Adrenal gland (tissue), 12 donors: ENCODE data around the gene MAGEB3. TPM values are rescaled to one million over a fixed set of nuclear protein-coding genes. Genes with fewer than 3 reads are reported as not detected.

Source experiments
- DNase-seq, 7 donors: peaks; one replicate each; pipeline ENCODE4 v3.0.0-alpha.2; 2019 to 2020
- H3K27ac ChIP-seq, 5 donors: fragments of 200-600 bp; sonication (generic) in 4 of 5; 1 replicate in 3 of 5; 2 replicates in 2 of 5; pipeline versions ENCODE4 v1.5.1 to v1.8.0; 2016 to 2020; ENCODE audit warnings: mild to moderate bottlenecking in 1 of 5
- H3K27me3 ChIP-seq: fragments of 200-600 bp; 2 replicates; pipeline ENCODE4 v1.8.0; 2021
- H3K36me3 ChIP-seq, 2 donors: fragments of 200-600 bp; replicated peaks in 1 of 2; 1 replicate in 1 of 2; 2 replicates in 1 of 2; pipeline versions ENCODE4 v1.5.1 to v1.8.0; 2018 to 2022
- H3K4me1 ChIP-seq, 2 donors: fragments of 200-600 bp; replicated peaks in 1 of 2; 1 replicate in 1 of 2; 2 replicates in 1 of 2; pipeline versions ENCODE4 v1.5.1 to v1.8.0; 2018 to 2021
- H3K4me3 ChIP-seq, 4 donors: fragments of 200-600 bp; sonication (generic) in 3 of 4; one replicate each; pipeline ENCODE4 v1.5.1; 2016 to 2018
- H3K9me3 ChIP-seq, 3 donors: fragments of 200-600 bp; sonication (generic) in 1 of 3; replicated peaks in 1 of 3; 1 replicate in 2 of 3; 2 replicates in 1 of 3; pipeline versions ENCODE4 v1.5.1 to v1.8.0; 2016 to 2021
- POLR2A ChIP-seq, 2 donors: fragments of 450-650 bp; IDR thresholded peaks; one replicate each; pipeline ENCODE4 v1.6.1; 2017; ENCODE audit warnings: antibody characterized with exemption in 2 of 2, mild to moderate bottlenecking in 2 of 2, moderate library complexity in 1 of 2
- WGBS, 4 donors: extraction: QIAGEN DNeasy Blood & Tissue Kit in 2 of 4; methylation state at CpG; one replicate each; pipeline versions ENCODE4 v1.1.5 to v1.1.7; 2013 to 2017; 5-methylcytosine and 5-hydroxymethylcytosine counted together
- intact Hi-C, 2 donors: fragments of 100-400 bp; cut with DNase I; formaldehyde crosslinking; loops; one replicate each; pipeline versions ENCODE4 v1.14.1 to v1.15.0; 2022 to 2023
- polyA plus RNA-seq, 3 donors: library from polyadenylated mRNA; stranded (reverse); fragments of 200-250 nt in 2 of 3; fragments of 350-450 nt in 1 of 3; fragmentation: Illumina TruSeq in 1 of 3; extraction: RNeasy Lipid Tissue Mini Kit (QIAGEN cat#74804) in 1 of 3; gene quantifications; one replicate each; pipeline ENCODE4 v1.2.3, GENCODE V29; 2013 to 2014
- total RNA-seq, 9 donors: library from RNA; depleted of rRNA in 4 of 9; stranded (reverse); fragments of >200 nt in 4 of 9; fragments of 120-200 nt in 1 of 9; fragmentation: NEBNext Ultra II Directional in 1 of 9; extraction: Animal tissue kit (Norgen Biotek cat#: 25700) in 1 of 9; gene quantifications; one replicate each; pipeline versions ENCODE4 v1.1.0 to v1.2.4, GENCODE V29; 2013 to 2023
- TF ChIP-seq, protein P1 (sequence below), 6 experiments: fragments of 450-650 bp in 4 of 6; fragments of 200-600 bp in 2 of 6; sonication (generic) in 1 of 6; IDR thresholded peaks; 1 replicate in 5 of 6; 2 replicates in 1 of 6; pipeline versions ENCODE4 v1.5.1 to v1.8.0; 2016 to 2021; ENCODE audit warnings: antibody characterized with exemption in 6 of 6, mild to moderate bottlenecking in 2 of 6, moderate library complexity in 1 of 6
- donor health status: healthy with polysubstance abuse.
- donor health status: Bipolar disorder and iron deficiency.
- donor health status: DM: yes; HTN: yes; CAD: no.
- donor health status: DM: no; HTN: no; CAD: no.
- donor health status: DM: no; HTN: no; CAD: no.
- donor health status: DM: yes; HTN: yes; CAD: no.

MAGEB3 gene
- total and polyA plus RNA-seq, 12 donors = 0.03 to 0.71 TPM; not detected in 10

DNA sequence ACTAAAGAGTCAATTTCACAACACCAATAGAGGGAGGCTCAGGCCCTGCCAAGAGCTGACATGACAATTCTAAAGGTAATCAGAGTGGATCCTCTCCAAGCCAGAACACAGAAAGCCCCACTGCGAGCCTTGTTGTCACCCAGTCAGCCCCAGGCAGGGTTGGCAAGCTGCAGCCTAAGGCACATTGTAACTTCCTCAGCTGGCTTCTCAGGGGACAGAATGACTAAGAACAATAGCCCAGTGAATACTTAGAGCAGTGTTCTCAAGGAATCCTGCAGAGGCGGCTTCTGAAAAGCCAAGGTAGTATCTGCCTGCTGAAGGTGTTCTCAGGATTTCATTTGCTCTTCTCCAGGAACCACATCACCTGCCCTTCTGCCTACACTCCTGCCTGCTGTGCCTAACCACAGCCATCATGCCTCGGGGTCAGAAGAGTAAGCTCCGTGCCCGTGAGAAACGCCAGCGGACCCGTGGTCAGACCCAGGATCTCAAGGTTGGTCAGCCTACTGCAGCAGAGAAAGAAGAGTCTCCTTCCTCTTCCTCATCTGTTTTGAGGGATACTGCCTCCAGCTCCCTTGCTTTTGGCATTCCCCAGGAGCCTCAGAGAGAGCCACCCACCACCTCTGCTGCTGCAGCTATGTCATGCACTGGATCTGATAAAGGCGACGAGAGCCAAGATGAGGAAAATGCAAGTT, 11.4 kb downstream of the MAGEB3 start, which contains the start of gene MAGEB4:
TSS of gene MAGEB4 (plus strand) at position 277 of the 692 bp plus-strand sequence. CDS start at position 413, 136 bp downstream.
- Histone ChIP-seq H3K4me1 (no peaks in the 10 kb centered on the region), H3K36me3 (no peaks in the 10 kb centered on the region), H3K4me3 (no peak within 1 kb of the TSS), H3K27me3 (no peaks in the 10 kb centered on the region), H3K9me3 (no peaks in the 10 kb centered on the region), H3K27ac (no peak within 1 kb of the TSS)
- TF ChIP-seq POLR2A (IDR thresholded peaks at IDR 0.05) = no peak
- TF ChIP-seq, protein P1, sequence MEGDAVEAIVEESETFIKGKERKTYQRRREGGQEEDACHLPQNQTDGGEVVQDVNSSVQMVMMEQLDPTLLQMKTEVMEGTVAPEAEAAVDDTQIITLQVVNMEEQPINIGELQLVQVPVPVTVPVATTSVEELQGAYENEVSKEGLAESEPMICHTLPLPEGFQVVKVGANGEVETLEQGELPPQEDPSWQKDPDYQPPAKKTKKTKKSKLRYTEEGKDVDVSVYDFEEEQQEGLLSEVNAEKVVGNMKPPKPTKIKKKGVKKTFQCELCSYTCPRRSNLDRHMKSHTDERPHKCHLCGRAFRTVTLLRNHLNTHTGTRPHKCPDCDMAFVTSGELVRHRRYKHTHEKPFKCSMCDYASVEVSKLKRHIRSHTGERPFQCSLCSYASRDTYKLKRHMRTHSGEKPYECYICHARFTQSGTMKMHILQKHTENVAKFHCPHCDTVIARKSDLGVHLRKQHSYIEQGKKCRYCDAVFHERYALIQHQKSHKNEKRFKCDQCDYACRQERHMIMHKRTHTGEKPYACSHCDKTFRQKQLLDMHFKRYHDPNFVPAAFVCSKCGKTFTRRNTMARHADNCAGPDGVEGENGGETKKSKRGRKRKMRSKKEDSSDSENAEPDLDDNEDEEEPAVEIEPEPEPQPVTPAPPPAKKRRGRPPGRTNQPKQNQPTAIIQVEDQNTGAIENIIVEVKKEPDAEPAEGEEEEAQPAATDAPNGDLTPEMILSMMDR (IDR thresholded peaks at IDR 0.05) = no peak
- WGBS, 4 donors = 78 to 95% (median 83%) methylated on average over 1 to 10 of the region's 10 CpGs
- intact Hi-C loops = no loop called here
- no peak for DNase-seq

DNA sequence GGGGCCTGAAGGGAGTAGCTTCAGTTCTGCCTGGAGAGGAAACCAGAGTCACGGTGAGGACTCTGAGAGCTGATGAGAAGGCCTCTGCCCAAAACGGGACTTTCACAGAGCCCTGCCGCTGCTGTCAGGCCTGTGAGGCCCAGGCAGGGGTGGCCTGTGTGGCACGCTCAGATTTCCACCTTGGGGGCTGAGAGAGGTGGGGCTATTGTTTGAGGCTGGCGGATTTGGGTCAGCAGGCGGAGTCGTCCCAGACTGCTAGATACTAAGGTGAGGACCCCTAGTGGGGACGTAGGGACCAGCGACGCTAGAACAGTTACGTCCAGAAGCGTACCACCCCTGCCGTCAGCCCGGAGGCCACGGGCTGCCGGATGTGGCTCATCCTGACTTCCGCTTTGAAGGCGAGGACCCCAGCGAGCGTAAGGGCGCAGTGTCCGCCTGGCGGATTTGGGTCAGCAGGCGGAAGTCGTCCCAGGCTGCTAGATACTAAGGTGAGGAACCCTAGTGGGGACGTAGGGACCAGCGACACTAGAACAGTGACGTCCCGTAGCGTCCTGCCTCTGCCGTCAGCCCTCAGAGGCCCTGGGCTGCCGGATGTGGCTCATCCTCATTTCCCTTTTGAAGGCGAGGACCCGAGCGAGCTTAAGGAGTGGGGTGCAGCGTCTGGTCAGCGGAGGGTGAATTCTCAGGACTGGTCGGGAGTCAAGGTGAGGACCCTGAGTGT, 16.5 kb downstream of the MAGEB3 start, which contains the start of gene MAGEB1:
TSS of gene MAGEB1 (plus strand) at position 378 of the 721 bp plus-strand sequence. CDS start 3,348 bp downstream, outside the sequence.
- whole genome bisulfite sequencing, 4 donors = 81 to 92% (median 88%) methylated on average over 24 to 38 of the region's 38 CpGs
- Histone ChIP-seq H3K36me3 (no peaks in the 10 kb centered on the region), H3K4me1 (no peaks in the 10 kb centered on the region), H3K9me3 (no peaks in the 10 kb centered on the region), H3K27me3 (no peaks in the 10 kb centered on the region), H3K27ac (no peak within 1 kb of the TSS), H3K4me3 (no peak within 1 kb of the TSS)
- intact Hi-C loops = no loop called here
- TF ChIP-seq, protein P1 (IDR thresholded peaks at IDR 0.05) = no peak
- no peak for TF ChIP-seq POLR2A (IDR thresholded peaks at IDR 0.05)
- no peak for DNase-seq

DNA sequence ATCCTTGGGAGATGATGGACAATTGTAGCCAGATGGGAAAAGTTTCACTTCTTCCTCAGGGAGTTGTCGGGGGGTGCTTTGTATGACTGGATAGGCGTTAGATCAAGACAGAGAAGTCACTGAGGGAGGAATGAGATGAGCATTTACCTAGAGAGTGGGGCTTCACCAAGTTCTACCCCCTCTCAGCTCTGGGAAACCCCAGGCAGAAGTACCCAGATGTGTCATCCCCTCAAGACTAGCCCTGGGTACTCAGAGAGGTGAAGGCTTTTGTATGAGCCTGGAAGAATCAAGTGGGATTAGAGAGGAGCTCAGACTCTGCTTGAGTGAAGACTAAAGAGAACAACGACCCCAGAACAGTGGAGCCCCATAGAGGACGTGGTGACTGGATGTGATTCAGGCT, 18.4 kb downstream of the MAGEB3 start:
- intact Hi-C loops = no loop called here
- H3K27me3 ChIP-seq = no peaks in the 10 kb centered on the region
- no peaks in the 10 kb centered on the region for H3K4me1 ChIP-seq
- H3K4me3 ChIP-seq = no peak overlapping the region
- no peak for DNase-seq
- no peaks in the 10 kb centered on the region for H3K36me3 ChIP-seq
- WGBS, 4 donors = 71 to 85% (median 76%) methylated on average over 4 of the region's 4 CpGs
- no peak overlapping the region for H3K27ac ChIP-seq
- TF ChIP-seq, protein P1 (IDR thresholded peaks at IDR 0.05) = no peak
- no peak for TF ChIP-seq POLR2A (IDR thresholded peaks at IDR 0.05)
- no peaks in the 10 kb centered on the region for H3K9me3 ChIP-seq

DNA sequence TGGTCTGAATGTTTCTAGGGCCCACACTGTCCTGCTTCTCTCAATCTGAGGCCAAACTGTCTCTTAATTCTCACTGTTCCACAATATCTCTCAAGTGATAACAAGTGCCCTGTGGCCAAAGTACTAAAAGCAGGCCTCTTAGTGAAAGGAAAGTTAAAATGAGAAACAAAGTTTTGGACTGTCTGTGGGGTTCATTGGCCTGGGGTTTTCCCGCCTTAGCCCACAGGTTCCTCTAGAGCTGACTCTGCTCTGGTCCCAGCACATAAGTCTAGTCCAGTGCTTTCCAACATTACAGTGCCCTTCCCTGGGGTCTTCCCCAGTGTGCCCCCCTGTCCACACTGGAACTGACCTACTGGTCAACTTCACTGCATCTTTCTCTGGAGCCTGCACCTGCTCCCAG, 22.8 kb downstream of the MAGEB3 start:
- 71 to 83% (median 78%) methylated on average over 1 of the region's 1 CpG; no CpG with 5 or more reads in 1 of the 4 donors for WGBS, 4 donors
- H3K27ac ChIP-seq = no peak overlapping the region
- no peaks in the 10 kb centered on the region for H3K27me3 ChIP-seq
- H3K36me3 ChIP-seq = no peaks in the 10 kb centered on the region
- no peaks in the 10 kb centered on the region for H3K9me3 ChIP-seq
- H3K4me3 ChIP-seq = no peak overlapping the region
- intact Hi-C loops = no loop called here
- TF ChIP-seq, protein P1 (IDR thresholded peaks at IDR 0.05) = no peak
- no peak for TF ChIP-seq POLR2A (IDR thresholded peaks at IDR 0.05)
- no peaks in the 10 kb centered on the region for H3K4me1 ChIP-seq
- no peak for DNase-seq
